ENCODE measurements around the gene PAXIP1. TPM values are rescaled to one million over a fixed set of nuclear protein-coding genes. Genes with fewer than 3 reads are reported as not detected.

PAXIP1 gene
- total RNA-seq, 1 experiment from 2014 or later = 32.1 TPM

- ChIA-PET POLR2A (ENCODE audit: low non-redundant PET) (no interaction called here), CTCF (no interaction called here)
- Histone ChIP-seq H3K9me3 (ENCODE audit: low read depth, low read length, poor library complexity, severe bottlenecking) (peaks cover 4% of the 10 kb centered on the region), H3K36me3 (ENCODE audit: insufficient read depth, low read length, poor library complexity, severe bottlenecking) (no peaks in the 10 kb centered on the region), H3K4me3 (ENCODE audit: low read depth, low read length, poor library complexity, severe bottlenecking) (no peak overlapping the region), H3K27me3 (replicated peaks; ENCODE audit: insufficient read depth, low read depth, low read length, poor library complexity) (no peaks in the 10 kb centered on the region), H3K27ac (ENCODE audit: low read depth, low read length, poor library complexity, severe bottlenecking) (no peak overlapping the region), H3K4me1 (ENCODE audit: insufficient read depth, low read length, poor library complexity, severe bottlenecking) (no peaks in the 10 kb centered on the region)
- DNase-seq (ENCODE audit: low spot score) = no peak
- no TSS peak for BruUV-seq (replicated peaks)
- TF ChIP-seq EZH2 (IDR thresholded peaks at IDR 0.05; ENCODE audit: borderline replicate concordance, low read depth, low read length, poor library complexity, severe bottlenecking) = no peak
- TF ChIP-seq CTCF (conservative IDR thresholded peaks at IDR 0.05; ENCODE audit: low read depth, low read length) = no peak
- intact Hi-C loops (cut with micrococcal nuclease; ENCODE audit: unreplicated experiment) = no loop called here
Observed at GRCh38 chr7:154909241-154910105, 93.5 kb downstream of the PAXIP1 start.

GRCh38 chr7:154907651-154908620 is 95.0 kb downstream of the PAXIP1 start:
- Histone ChIP-seq H3K4me3 (ENCODE audit: low read depth, low read length, poor library complexity, severe bottlenecking) (no peak overlapping the region), H3K4me1 (ENCODE audit: insufficient read depth, low read length, poor library complexity, severe bottlenecking) (no peaks in the 10 kb centered on the region), H3K36me3 (ENCODE audit: insufficient read depth, low read length, poor library complexity, severe bottlenecking) (no peaks in the 10 kb centered on the region), H3K9me3 (ENCODE audit: low read depth, low read length, poor library complexity, severe bottlenecking) (peaks cover 4% of the 10 kb centered on the region), H3K27me3 (replicated peaks; ENCODE audit: insufficient read depth, low read depth, low read length, poor library complexity) (no peaks in the 10 kb centered on the region), H3K27ac (ENCODE audit: low read depth, low read length, poor library complexity, severe bottlenecking) (no peak overlapping the region)
- CTCF ChIA-PET = no interaction called here
- intact Hi-C loops (cut with micrococcal nuclease; ENCODE audit: unreplicated experiment) = no loop called here
- TF ChIP-seq CTCF (conservative IDR thresholded peaks at IDR 0.05; ENCODE audit: low read depth, low read length) (no peak), EZH2 (IDR thresholded peaks at IDR 0.05; ENCODE audit: borderline replicate concordance, low read depth, low read length, poor library complexity, severe bottlenecking) (no peak)
- no peak for DNase-seq (ENCODE audit: low spot score)
- BruUV-seq (replicated peaks) = no TSS peak
- POLR2A ChIA-PET (ENCODE audit: low non-redundant PET) = no interaction called here

DNA sequence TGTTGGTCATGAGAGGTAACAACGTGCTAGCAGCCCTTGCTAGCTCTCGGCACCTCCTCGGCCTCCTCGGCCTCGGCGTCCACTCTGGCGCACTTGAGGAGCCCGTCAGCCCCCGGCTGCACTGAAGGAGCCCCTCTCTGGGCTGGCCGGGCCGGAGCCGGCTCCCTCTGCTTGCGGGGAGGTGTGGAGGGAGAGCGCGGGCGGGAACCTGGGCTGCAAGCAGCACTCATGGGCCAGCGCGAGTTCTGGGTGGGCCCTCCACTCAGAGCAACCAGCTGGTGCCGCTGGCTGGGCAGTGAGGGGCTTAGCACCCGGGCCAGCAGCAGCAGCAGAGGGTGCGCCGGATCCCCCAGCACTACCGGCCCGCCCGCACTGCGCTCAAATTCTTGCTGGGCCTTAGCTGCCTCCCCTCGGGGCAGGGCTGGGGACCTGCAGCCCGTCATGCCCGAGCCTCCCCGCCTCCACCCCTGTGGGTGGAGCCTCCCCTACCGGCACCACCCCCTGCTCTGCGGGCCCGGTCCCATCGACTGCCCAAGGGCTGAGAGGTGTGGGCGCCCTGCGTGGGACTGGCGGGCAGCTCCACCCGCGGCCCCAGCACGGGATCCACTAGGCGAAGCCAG is 96.1 kb downstream of the PAXIP1 start:
- Histone ChIP-seq H3K27me3 (replicated peaks; ENCODE audit: insufficient read depth, low read depth, low read length, poor library complexity) (no peaks in the 10 kb centered on the region), H3K27ac (ENCODE audit: low read depth, low read length, poor library complexity, severe bottlenecking) (no peak overlapping the region), H3K4me1 (ENCODE audit: insufficient read depth, low read length, poor library complexity, severe bottlenecking) (no peaks in the 10 kb centered on the region), H3K36me3 (ENCODE audit: insufficient read depth, low read length, poor library complexity, severe bottlenecking) (no peaks in the 10 kb centered on the region), H3K4me3 (ENCODE audit: low read depth, low read length, poor library complexity, severe bottlenecking) (no peak overlapping the region), H3K9me3 (ENCODE audit: low read depth, low read length, poor library complexity, severe bottlenecking) (peaks cover 4% of the 10 kb centered on the region)
- ChIA-PET POLR2A (ENCODE audit: low non-redundant PET) (no interaction called here), CTCF (no interaction called here)
- intact Hi-C loops (cut with micrococcal nuclease; ENCODE audit: unreplicated experiment) = no loop called here
- TF ChIP-seq EZH2 (IDR thresholded peaks at IDR 0.05; ENCODE audit: borderline replicate concordance, low read depth, low read length, poor library complexity, severe bottlenecking) = no peak
- TF ChIP-seq CTCF (conservative IDR thresholded peaks at IDR 0.05; ENCODE audit: low read depth, low read length) = no peak
- BruUV-seq (replicated peaks) = no TSS peak
- DNase-seq (ENCODE audit: low spot score) = no peak
